Muscle layer of duodenum (tissue), 2 donors: Measurements from ENCODE around the gene FSCN2.

Experiments used
- H3K27ac ChIP-seq: one replicate; pipeline ENCODE4 v1.7.0; 2013; ENCODE audit warnings: mild to moderate bottlenecking, low read length
- H3K27me3 ChIP-seq: one replicate; pipeline ENCODE4 v1.7.0; 2013; ENCODE audit warnings: low read depth, mild to moderate bottlenecking, control low read depth, low read length
- H3K36me3 ChIP-seq, 2 donors: one replicate each; pipeline ENCODE4 v1.7.0; 2013; ENCODE audit warnings: low read length in 2 of 2, control low read depth in 1 of 2, mild to moderate bottlenecking in 1 of 2; ENCODE audit not compliant: insufficient read depth in 2 of 2, control insufficient read depth in 1 of 2
- H3K4me1 ChIP-seq, 2 donors: one replicate each; pipeline ENCODE4 v1.7.0; 2013; ENCODE audit warnings: low read length in 2 of 2, mild to moderate bottlenecking in 2 of 2, control low read depth in 1 of 2, moderate library complexity in 1 of 2; ENCODE audit not compliant: insufficient read depth in 2 of 2, control insufficient read depth in 1 of 2
- H3K4me3 ChIP-seq, 2 donors: one replicate each; pipeline ENCODE4 v1.7.0; 2013; ENCODE audit warnings: low read length in 2 of 2, low read depth in 1 of 2, mild to moderate bottlenecking in 1 of 2
- H3K9me3 ChIP-seq, 2 donors: one replicate each; pipeline ENCODE4 v1.7.0; 2013; ENCODE audit warnings: low read length in 2 of 2, control low read depth in 1 of 2, mild to moderate bottlenecking in 1 of 2; ENCODE audit not compliant: control insufficient read depth in 1 of 2
- donor health status: healthy.

FSCN2 gene

GRCh38 chr17:81567191-81567590 lies 39.0 kb downstream of the FSCN2 start:
- no peaks in the 10 kb centered on the region for H3K27me3 ChIP-seq
- H3K4me1 ChIP-seq, result peaks cover 11 to 35% of the 10 kb centered on the region in 2 donors
- H3K4me3 ChIP-seq, result peak overlapping the region; percentile 21 to 40
- peaks cover 60 to 75% of the 10 kb centered on the region in 2 donors for H3K36me3 ChIP-seq
- H3K9me3 ChIP-seq, result no peaks in the 10 kb centered on the region
- H3K27ac ChIP-seq, result peak overlapping the region; percentile 78

GRCh38 chr17:81568416-81568815 lies 40.2 kb downstream of the FSCN2 start:
- H3K27ac ChIP-seq, result no peak overlapping the region
- no peak overlapping the region for H3K4me3 ChIP-seq
- H3K9me3 ChIP-seq, result no peaks in the 10 kb centered on the region
- no peaks in the 10 kb centered on the region for H3K27me3 ChIP-seq
- H3K4me1 ChIP-seq, result peaks cover 11 to 35% of the 10 kb centered on the region in 2 donors
- peaks cover 62 to 67% of the 10 kb centered on the region in 2 donors for H3K36me3 ChIP-seq

- peaks cover 57 to 63% of the 10 kb centered on the region in 2 donors for H3K36me3 ChIP-seq
- H3K9me3 ChIP-seq, result no peaks in the 10 kb centered on the region
- H3K27me3 ChIP-seq, result no peaks in the 10 kb centered on the region
- peaks cover 11 to 34% of the 10 kb centered on the region in 2 donors for H3K4me1 ChIP-seq
- no peak overlapping the region for H3K27ac ChIP-seq
- no peak overlapping the region for H3K4me3 ChIP-seq
These were observed 41.9 kb downstream of the FSCN2 start for GRCh38 chr17:81569986-81570514.

GRCh38 chr17:81570964-81571363 lies 42.8 kb downstream of the FSCN2 start:
- Histone ChIP-seq H3K27ac (no peak overlapping the region), H3K9me3 (no peaks in the 10 kb centered on the region), H3K27me3 (no peaks in the 10 kb centered on the region), H3K36me3 (peaks cover 55 to 58% of the 10 kb centered on the region in 2 donors), H3K4me1 (peaks cover 11 to 27% of the 10 kb centered on the region in 2 donors), H3K4me3 (no peak overlapping the region)

- Histone ChIP-seq H3K27ac (no peak overlapping the region), H3K36me3 (peaks cover 49 to 56% of the 10 kb centered on the region in 2 donors), H3K4me3 (no peak overlapping the region), H3K9me3 (no peaks in the 10 kb centered on the region), H3K4me1 (peaks cover 0 to 10% of the 10 kb centered on the region in 2 donors), H3K27me3 (no peaks in the 10 kb centered on the region)
These were observed 44.5 kb downstream of the FSCN2 start for GRCh38 chr17:81572563-81573168.

- peaks cover 38 to 49% of the 10 kb centered on the region in 2 donors for H3K36me3 ChIP-seq
- no peak overlapping the region for H3K4me3 ChIP-seq
- no peak overlapping the region for H3K27ac ChIP-seq
- H3K27me3 ChIP-seq, result no peaks in the 10 kb centered on the region
- no peaks in the 10 kb centered on the region for H3K9me3 ChIP-seq
- no peaks in the 10 kb centered on the region for H3K4me1 ChIP-seq
These were observed 45.8 kb downstream of the FSCN2 start for GRCh38 chr17:81573794-81574642.

GRCh38 chr17:81574643-81574956 lies 46.4 kb downstream of the FSCN2 start:
- peaks cover 32 to 49% of the 10 kb centered on the region in 2 donors for H3K36me3 ChIP-seq
- no peaks in the 10 kb centered on the region for H3K9me3 ChIP-seq
- no peak overlapping the region for H3K4me3 ChIP-seq
- no peaks in the 10 kb centered on the region for H3K27me3 ChIP-seq
- H3K27ac ChIP-seq, result no peak overlapping the region
- no peaks in the 10 kb centered on the region for H3K4me1 ChIP-seq

GRCh38 chr17:81575836-81576235 lies 47.7 kb downstream of the FSCN2 start:
- Histone ChIP-seq H3K4me3 (no peak overlapping the region), H3K36me3 (peaks cover 27 to 48% of the 10 kb centered on the region in 2 donors), H3K9me3 (no peaks in the 10 kb centered on the region), H3K27me3 (no peaks in the 10 kb centered on the region), H3K27ac (no peak overlapping the region), H3K4me1 (no peaks in the 10 kb centered on the region)

- Histone ChIP-seq H3K9me3 (no peaks in the 10 kb centered on the region), H3K27ac (no peak overlapping the region), H3K4me3 (no peak overlapping the region), H3K27me3 (no peaks in the 10 kb centered on the region), H3K4me1 (no peaks in the 10 kb centered on the region), H3K36me3 (peaks cover 23 to 44% of the 10 kb centered on the region in 2 donors)
These were observed 48.6 kb downstream of the FSCN2 start for GRCh38 chr17:81576621-81577277.

GRCh38 chr17:81577278-81578000 lies 49.3 kb downstream of the FSCN2 start:
- no peak overlapping the region for H3K27ac ChIP-seq
- H3K4me1 ChIP-seq, result no peaks in the 10 kb centered on the region
- H3K9me3 ChIP-seq, result no peaks in the 10 kb centered on the region
- H3K4me3 ChIP-seq, result no peak overlapping the region
- no peaks in the 10 kb centered on the region for H3K27me3 ChIP-seq
- peaks cover 28 to 49% of the 10 kb centered on the region in 2 donors for H3K36me3 ChIP-seq

- Histone ChIP-seq H3K27ac (no peak overlapping the region), H3K27me3 (no peaks in the 10 kb centered on the region), H3K36me3 (peaks cover 26 to 55% of the 10 kb centered on the region in 2 donors), H3K9me3 (no peaks in the 10 kb centered on the region), H3K4me1 (no peaks in the 10 kb centered on the region), H3K4me3 (no peak overlapping the region)
These were observed 49.9 kb downstream of the FSCN2 start for GRCh38 chr17:81578038-81578441.
